Choroid plexus epithelial cell (primary cell): ENCODE data around the gene FRMD4A.

Experiments
- DNase-seq: peaks from one replicate; pipeline ENCODE4 v3.0.0-alpha.2; 2010; ENCODE audit warnings: low read depth
- H3K4me3 ChIP-seq: 2 replicates; pipeline ENCODE4 v1.5.1; 2011; ENCODE audit warnings: low read depth, mild to moderate bottlenecking, control low read depth, low read length, moderate library complexity
- TF ChIP-seq, protein P1 (sequence below): conservative IDR thresholded peaks from 2 replicates; pipeline ENCODE4 v1.5.1; 2011; ENCODE audit warnings: low read depth, mild to moderate bottlenecking, control low read depth, inconsistent platforms, low read length, moderate library complexity

The FRMD4A gene

DNA sequence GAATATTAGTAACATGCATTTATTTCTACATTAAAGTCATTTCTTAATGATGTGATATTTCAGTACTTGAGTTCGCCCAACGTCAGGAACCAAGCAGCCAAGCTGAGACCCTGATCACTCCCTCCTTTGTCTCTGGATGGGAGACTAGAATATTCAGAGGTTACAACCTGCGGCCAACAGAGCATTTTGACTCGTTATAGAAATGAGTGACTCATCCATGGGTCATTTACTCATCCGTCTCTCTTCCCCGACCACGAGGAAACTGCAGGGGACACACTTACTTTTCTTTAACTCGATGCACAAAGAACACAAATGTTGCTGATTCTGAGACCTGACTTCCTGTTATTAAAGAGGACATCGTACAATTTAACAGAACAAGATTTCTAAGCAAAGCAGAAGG, 343.3 kb downstream of the FRMD4A start:
- no peak overlapping the region for H3K4me3 ChIP-seq
- DNase-seq = peak; percentile 78
- TF ChIP-seq, protein P1, sequence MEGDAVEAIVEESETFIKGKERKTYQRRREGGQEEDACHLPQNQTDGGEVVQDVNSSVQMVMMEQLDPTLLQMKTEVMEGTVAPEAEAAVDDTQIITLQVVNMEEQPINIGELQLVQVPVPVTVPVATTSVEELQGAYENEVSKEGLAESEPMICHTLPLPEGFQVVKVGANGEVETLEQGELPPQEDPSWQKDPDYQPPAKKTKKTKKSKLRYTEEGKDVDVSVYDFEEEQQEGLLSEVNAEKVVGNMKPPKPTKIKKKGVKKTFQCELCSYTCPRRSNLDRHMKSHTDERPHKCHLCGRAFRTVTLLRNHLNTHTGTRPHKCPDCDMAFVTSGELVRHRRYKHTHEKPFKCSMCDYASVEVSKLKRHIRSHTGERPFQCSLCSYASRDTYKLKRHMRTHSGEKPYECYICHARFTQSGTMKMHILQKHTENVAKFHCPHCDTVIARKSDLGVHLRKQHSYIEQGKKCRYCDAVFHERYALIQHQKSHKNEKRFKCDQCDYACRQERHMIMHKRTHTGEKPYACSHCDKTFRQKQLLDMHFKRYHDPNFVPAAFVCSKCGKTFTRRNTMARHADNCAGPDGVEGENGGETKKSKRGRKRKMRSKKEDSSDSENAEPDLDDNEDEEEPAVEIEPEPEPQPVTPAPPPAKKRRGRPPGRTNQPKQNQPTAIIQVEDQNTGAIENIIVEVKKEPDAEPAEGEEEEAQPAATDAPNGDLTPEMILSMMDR = no peak

DNA sequence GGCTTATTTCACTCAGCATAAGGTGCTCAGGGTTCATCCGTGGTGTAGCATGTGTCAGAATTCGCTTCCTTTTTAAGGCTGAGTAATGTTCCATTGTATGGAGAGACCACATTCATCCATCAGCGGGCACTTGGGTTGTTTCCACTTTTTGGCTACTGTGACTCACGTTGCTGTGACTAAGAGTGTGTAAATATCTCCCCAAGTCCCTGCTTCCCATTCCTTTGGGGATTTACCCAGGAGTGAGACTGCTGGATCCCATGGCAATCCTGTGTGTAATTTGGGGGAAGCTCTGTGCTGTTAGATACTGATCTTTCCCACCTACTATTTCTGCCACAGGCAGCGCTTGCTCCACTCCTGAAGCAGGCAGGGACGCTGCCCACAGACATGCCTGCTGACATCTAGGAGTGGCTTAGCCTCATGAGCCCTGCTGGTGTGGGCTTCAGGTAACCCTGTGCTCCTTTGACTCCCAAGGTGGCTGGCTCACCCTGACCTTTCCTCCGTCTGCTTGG, 346.0 kb downstream of the FRMD4A start:
- TF ChIP-seq, protein P1 = no peak
- H3K4me3 ChIP-seq = no peak overlapping the region
- DNase-seq = peak; percentile 46

DNA sequence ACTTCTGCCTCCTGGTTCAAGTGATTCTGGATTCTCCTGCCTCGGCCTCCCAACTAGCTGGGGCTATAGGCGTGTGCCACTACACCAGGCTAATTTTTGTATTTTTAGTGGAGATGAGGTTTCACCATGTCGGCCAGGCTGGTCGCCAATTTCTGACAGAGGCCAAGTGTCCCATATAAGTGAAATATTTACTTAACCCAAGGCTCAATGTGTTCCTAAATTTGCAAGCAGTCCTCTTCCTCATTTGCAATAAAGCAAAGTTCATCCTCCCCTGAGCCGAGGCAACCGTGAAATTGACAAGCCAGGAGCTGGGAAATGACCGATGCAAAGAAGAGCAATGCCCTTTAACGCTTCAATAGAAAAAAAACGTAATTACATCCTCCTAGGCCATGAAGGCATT, 347.7 kb downstream of the FRMD4A start:
- H3K4me3 ChIP-seq = no peak overlapping the region
- DNase-seq = no peak
- TF ChIP-seq, protein P1 = no peak

DNA sequence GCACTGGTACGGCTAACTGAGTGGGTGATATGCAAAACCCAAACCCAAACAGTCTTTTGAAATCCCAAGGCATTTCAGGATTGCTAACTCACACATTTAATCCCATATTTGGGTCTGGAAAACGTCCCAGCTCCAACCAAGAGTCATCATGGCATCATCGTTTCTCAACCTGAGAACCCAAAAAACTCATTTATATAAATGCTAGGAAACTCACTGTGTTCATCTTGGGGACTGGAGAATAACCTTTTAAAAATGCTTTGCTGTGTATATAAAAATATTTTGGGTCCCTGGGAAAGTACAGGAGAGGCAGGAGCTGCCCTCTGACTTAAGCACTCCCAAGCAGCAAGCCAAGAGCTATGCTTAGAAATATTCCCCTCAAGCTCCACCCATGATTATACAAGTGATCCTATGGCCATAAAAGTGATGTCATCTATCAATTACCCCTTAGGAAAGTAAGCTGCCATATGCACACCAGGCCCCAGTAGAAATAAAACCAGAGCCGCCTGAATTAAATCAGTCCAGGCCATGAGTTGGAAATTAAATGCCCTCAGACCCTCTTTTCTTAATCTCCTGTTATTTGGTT, 352.1 kb downstream of the FRMD4A start:
- TF ChIP-seq, protein P1 = no peak
- DNase-seq = peak; percentile 58
- H3K4me3 ChIP-seq = no peak overlapping the region

DNA sequence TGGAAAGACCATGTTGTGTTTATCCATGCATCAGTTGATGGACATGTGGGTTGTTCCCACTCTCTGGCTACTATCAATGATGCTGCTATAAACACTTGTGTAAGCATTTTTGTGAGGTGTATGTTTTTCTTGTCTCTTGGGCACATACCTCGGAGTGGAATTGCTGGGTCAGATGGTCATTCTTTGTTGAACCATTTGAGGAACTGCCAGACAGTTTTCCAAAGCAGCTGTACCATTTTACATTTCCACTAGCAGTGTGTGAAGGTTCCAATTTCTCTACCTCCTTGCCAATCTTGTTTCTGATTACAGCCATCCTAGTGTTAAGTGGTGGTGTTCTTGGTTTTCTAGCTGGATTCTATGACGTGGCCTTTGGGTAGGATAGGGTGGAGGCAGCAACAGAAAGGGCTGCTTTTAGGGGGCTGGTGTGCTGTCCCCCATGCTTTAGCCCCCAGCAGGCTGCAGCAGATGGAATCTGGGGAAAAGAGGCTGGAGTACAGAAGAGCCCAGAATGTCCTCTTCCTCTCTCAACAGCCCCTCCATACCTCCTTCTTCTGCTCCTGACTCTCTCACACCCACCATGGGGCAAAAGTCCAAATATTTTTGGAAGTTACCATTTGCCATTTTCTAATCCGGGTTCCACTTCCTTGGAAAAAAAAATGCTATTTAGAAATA, 352.7 kb downstream of the FRMD4A start:
- TF ChIP-seq, protein P1 = no peak
- DNase-seq = no peak
- H3K4me3 ChIP-seq = no peak overlapping the region

DNA sequence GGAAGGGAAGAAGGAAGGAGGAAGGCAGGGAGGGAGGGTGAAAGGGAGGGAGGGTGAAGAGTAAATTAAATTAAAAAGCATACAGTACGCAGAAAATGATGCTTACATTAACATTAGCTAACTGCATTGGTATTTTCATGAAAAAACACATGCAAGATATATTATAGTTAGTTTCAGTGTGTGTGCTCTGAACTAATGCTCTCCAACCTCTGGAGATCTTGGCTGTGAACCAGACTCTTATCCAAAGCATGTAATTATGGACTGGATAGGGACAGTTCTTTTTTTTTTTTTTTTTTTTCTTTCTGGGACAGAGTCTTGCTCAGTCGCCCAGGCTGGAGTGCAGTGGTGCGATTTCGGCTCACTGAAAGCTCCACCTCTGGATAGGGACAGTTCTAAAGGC, 357.0 kb downstream of the FRMD4A start:
- H3K4me3 ChIP-seq = no peak overlapping the region
- DNase-seq = no peak
- TF ChIP-seq, protein P1 = no peak

DNA sequence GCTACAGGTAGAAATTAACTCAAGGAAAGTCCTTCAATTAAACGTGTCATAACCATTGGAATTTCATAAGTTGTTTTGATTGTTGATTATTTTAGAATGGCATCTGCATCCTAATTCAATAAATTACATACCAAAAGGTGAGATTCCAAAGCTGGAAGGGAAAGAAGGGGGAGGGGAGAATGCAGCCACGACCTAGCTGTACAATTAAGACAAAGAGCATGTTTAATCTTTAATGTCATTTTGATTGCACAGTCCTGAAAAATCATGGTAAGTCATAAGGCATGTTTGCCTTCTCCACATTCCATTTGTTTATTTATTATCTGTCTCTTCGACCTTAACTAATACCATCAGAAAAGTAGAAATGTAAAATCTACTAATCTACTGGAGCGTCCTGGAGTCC, 358.1 kb downstream of the FRMD4A start:
- no peak for DNase-seq
- TF ChIP-seq, protein P1 = no peak
- no peak overlapping the region for H3K4me3 ChIP-seq
